GM18870 (cell line): ENCODE data around the gene CNN2.

Experiments
- ATAC-seq: cut with Tn5 transposase; IDR thresholded peaks from one replicate; pipeline ENCODE4 v1.9.1; 2021; ENCODE audit warnings: moderate library complexity; ENCODE audit not compliant: unreplicated experiment

Gene CNN2

DNA sequence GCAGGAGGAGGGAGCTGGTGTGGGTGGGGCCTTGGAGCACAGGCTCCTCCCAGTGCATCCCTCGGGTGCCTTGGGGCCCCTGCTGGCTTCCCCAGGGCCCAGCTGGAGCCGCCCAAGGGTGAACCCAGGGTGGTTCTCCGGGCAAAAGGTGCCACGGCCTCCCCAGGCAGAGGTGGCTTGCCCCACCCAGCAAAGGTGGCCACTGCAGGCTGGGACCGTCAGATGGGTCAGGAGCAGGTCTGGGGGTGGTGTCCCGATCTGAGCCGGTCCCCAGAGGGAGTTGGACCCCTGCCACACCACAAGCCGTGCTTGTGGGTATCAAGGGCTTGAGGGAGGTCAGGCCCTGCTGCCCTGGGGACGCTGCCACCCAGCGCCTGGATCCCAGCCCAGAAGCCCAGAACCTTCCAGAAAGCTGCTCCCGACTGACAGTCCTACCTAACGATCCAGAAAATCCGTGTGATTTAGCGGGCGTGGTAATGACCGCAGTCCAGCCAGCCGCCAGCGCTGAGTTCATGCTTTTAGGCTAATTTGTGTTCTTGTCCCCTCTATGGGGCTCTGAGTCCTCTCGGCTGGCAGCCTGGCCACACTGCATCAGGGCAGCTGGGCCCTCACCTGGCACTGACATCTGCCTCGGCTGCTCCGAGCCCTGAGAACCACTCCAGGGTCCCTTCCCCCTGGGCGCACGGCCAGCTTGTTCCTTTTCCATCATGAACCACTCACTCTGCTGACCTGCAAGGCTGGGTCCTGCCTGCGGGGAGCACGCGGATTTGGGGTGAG is 31.2 kb upstream of the CNN2 start:
- no peak for ATAC-seq

DNA sequence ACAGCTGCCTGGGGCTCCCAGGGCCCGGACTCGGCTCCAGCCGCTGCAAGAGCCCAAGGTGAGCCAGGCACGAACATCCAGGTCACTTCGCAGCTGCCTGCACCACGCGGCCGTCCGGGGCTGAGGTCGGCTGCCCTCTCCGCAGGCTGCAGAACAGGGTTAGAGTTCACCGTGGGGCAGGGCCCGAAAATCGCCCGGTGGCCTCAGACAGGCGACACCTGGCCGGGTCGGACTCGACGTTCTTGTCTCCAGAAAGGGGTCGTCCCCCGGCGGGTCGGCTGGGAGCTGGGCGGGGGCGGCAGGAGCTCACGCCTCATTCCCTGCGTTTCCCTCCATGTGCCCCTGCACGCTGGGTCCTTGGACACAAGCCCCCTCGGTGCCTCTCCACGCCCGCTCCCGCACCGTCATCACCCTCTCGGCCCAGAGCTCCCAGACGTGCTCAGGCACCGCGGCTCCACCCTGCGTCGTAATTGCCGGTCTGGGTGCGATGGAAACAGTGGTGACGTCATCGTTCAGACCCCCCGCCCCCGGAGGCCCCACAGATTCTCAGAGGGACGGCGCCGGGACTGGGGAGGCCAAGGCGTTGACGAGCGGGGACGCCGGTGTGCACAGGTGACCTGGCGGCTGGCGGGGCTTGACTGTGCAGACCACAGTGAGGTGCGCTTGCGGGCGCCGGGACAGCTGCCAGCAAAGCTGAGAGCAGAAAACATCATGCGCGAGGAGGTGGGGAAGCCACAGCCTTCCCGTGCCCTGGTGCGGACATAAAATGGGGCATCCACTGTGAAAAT is 30.2 kb upstream of the CNN2 start:
- no peak for ATAC-seq

DNA sequence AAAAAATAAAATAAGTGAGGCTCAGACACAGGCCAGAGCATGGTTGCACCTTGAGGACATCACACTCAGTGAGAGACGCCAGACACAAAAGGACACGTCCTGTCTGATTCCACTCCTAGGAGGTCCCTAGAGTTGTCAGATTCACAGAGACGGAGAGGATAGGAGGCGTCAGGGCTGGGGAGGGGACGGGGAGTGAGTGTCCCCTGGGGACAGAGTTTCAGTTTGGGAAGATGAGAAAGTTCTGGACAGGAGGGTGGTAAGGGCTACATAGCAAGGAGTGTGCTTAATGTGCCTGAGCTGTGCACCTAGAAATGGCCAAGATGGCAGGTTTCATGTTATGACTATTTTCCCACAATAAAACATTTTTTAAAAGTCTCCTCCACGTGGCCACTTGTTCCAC is 28.3 kb upstream of the CNN2 start:
- no peak for ATAC-seq

DNA sequence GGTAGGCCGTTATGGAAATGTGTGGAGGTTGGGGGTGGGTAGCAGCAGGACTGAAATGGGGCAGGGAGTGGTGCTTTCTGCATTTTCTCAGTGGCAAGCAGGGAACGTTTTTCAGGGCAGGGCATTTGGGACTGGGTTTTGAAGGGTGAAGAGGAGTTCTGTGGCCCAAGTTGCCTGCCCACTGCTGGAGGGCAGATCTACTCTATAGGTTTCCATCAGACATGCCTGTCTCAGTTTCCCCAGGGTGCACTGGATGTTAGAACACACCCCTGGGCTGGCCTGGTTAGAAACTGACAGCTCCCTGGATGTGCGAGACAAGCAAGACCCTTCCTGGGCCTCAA is 27.1 kb upstream of the CNN2 start:
- no peak for ATAC-seq

DNA sequence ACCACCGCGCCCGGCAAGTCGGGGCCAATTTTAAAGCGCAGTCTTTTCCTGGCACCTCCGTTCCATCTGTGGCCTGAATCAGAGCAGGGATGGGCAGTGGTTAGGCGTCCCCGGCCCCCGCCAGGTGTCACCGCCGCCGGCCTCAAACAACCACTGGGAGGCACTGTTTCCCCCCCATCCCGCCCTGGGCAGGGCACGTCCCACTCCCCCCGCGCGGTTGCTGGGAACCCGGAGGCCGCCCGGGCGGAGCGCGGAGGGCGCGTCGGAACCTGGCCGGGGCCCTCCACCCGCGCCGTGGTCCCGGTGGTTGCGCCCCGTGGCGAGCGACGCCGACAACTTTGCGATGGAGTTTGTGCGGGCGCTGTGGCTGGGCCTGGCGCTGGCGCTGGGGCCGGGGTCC is 26.3 kb upstream of the CNN2 start, which contains the start of gene GRIN3B:
Gene GRIN3B (plus strand): TSS at position 325 of the 400 bp plus-strand sequence. CDS start 19 bp downstream, at position 344.
- ATAC-seq, result no peak

DNA sequence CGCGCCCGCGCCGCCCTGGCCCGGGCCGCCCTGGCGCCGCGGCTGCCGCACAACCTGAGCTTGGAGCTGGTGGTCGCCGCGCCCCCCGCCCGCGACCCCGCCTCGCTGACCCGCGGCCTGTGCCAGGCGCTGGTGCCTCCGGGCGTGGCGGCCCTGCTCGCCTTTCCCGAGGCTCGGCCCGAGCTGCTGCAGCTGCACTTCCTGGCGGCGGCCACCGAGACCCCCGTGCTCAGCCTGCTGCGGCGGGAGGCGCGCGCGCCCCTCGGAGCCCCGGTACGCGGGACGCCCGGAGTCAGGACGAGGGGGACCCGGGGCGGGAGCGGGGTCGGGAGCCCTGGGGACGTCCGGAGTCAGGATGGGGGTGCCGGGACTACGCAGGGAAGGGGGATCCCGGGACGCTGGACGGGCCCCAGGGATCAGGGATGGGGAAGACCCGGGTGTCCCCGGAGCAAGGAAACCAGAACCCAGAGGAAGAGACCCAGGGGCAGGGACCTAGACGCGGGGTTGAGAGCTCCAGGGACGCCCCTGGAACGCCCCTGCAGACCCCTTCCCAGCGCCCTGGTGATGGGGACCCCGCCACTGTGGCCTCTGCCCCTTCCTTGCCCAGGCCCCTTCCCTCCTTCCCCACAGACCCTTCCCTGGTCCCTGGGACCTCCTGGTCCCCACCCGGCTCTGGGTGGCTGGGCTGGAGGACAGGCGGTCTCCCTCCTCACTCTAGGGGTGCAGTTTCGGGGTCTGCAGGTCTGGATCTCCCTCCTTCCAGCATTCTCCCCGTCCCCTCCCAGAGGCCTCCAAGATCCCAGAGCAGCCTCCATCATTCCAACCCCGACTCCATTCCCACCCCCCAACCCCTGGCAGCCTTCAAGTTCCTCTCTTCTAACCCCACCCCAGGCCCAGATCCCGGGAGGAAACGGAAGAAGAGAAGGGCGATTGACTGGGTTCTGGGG is 25.5 kb upstream of the CNN2 start:
- no peak for ATAC-seq

DNA sequence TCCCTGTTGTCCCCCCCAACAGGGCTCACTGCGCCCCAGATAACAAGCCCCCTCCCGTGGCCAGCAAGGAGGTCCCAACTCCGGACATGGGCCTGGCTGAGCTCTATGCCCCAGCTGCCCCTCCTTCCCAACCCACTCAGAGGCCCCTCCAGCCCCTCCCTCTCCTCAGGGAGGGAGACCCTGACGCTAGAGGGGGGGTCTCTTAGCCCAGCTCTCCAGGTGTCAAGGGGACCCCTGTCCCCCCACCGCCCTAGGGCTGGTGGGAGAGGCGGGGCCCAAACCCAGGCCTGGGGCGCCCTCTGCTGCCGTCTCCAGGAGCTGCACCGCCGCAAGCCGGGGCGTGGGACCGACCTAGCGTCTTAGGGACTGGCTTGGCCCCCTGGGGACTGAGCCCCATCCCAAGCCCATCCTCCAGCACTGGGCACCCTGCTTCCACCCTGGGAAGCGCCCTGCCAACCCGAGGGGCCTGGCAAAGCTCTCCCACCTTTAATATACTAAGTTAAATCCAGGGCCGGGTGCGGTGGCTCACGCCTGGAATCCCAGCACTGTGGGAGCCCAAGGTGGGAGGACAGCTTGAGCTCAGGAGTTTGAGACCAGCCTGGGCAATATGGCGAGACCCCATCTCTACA is 24.8 kb upstream of the CNN2 start:
- no peak for ATAC-seq

DNA sequence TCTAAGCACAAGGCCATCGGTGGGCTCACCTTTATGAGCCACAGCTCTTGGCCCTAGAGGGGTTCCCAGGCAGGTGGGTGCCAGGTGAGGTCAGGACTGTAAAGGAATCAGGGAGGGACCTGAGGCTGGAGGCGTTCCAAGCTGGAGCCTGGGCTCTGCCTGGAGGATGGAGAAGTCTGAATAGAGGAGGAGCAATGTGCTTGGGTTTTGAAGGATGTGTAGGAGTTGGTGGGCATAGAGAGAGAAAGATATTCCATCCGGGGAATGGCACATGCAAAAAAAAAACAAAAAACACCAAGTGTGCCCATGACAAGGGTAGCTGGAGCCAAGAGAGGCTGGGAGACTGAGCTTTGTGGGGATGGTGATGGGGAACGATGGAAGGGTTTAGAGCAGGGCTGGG is 23.8 kb upstream of the CNN2 start:
- ATAC-seq, result no peak

DNA sequence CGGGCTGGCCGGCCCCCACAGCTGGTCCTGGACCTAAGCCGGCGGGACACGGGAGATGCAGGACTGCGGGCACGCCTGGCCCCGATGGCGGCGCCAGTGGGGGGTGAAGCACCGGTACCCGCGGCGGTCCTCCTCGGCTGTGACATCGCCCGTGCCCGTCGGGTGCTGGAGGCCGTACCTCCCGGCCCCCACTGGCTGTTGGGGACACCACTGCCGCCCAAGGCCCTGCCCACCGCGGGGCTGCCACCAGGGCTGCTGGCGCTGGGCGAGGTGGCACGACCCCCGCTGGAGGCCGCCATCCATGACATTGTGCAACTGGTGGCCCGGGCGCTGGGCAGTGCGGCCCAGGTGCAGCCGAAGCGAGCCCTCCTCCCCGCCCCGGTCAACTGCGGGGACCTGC is 23.1 kb upstream of the CNN2 start:
- no peak for ATAC-seq

DNA sequence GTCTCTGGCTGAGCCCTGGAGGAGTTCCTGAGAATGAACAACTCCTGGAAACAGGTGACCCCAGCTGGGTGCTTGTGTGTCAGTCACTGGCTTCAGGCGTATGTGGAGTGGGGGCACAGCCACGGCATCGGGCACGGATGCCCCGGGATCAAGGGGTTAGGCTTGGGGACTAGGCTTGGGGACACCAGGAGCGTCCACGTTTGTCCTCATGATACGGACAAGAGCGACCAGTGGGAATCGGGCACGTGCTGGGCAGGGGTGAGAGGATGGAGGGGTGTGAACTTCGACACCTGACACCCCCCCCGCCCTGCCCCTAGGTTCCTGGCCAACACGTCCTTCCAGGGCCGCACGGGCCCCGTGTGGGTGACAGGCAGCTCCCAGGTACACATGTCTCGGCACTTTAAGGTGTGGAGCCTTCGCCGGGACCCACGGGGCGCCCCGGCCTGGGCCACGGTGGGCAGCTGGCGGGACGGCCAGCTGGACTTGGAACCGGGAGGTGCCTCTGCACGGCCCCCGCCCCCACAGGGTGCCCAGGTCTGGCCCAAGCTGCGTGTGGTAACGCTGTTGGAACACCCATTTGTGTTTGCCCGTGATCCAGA is 22.1 kb upstream of the CNN2 start:
- ATAC-seq, result no peak

DNA sequence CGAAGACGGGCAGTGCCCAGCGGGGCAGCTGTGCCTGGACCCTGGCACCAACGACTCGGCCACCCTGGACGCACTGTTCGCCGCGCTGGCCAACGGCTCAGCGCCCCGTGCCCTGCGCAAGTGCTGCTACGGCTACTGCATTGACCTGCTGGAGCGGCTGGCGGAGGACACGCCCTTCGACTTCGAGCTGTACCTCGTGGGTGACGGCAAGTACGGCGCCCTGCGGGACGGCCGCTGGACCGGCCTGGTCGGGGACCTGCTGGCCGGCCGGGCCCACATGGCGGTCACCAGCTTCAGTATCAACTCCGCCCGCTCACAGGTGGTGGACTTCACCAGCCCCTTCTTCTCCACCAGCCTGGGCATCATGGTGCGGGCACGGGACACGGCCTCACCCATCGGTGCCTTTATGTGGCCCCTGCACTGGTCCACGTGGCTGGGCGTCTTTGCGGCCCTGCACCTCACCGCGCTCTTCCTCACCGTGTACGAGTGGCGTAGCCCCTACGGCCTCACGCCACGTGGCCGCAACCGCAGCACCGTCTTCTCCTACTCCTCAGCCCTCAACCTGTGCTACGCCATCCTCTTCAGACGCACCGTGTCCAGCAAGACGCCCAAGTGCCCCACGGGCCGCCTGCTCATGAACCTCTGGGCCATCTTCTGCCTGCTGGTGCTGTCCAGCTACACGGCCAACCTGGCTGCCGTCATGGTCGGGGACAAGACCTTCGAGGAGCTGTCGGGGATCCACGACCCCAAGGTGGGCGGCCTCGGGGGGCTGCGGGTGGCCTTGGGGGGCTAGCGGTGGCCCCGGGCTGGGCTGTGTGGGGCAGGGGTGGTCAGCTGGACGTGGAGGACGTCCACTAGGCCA is 21.4 kb upstream of the CNN2 start:
- no peak for ATAC-seq

DNA sequence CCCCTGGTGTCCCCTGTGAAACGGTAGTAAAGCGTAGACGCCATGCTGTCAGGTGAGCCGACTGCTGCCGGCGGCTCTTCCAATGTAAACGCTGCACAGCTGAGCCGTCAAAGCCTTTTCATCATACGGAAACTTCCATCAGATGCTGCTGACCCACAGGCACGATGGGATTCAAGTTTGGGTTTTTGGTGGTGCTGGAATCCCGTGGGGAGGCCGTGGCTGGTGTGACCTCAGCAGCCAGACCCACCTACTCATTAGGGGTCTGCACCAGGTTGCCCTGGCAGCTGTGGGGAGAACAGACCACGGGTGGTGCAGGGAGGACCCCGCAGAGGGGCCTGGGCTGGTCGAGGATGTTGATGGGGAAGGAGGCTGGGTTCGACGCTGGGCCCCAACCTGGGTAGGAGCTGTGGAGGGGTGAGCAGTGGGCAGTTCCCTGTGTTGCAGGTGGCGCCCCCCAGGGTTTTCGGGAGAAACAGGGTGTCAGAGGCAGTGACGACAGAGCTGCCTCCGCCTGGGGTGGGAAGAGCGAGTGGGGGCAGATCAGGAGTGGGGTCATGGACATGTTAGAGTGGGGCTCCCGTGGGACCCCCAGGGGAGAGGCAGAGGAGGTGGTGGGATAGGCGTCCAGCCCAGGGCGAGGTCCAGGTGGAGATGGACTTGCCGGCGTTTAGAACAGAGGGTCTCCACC is 19.6 kb upstream of the CNN2 start:
- ATAC-seq, result no peak

DNA sequence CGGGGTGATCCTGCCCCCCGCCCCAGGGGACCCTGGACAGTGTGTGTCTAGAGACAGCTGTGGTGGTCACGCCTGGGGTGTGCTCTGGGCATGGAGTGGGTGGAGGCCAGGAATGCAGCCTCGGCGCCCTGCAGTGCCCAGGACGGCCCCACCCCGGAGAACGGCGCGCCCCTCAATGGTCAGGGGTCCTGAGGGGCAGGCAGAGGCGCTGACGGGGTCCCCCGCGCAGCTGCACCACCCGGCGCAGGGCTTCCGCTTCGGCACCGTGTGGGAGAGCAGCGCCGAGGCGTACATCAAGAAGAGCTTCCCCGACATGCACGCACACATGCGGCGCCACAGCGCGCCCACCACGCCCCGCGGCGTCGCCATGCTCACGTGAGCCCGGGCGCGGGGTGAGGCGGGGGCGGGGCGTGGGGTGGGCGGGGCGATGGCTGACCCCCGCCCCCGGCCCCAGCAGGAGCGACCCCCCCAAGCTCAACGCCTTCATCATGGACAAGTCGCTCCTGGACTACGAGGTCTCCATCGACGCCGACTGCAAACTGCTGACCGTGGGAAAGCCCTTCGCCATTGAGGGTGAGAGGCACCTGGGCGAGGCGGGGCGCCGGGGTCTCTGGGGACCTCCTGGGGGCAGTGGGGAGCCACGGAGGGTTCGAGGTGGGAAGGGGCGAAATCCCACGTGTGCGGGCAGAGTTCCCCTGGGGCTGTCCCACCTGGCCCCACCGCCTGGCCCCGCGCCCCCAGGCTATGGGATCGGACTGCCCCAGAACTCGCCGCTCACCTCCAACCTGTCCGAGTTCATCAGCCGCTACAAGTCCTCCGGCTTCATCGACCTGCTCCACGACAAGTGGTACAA is 18.8 kb upstream of the CNN2 start:
- no peak for ATAC-seq

DNA sequence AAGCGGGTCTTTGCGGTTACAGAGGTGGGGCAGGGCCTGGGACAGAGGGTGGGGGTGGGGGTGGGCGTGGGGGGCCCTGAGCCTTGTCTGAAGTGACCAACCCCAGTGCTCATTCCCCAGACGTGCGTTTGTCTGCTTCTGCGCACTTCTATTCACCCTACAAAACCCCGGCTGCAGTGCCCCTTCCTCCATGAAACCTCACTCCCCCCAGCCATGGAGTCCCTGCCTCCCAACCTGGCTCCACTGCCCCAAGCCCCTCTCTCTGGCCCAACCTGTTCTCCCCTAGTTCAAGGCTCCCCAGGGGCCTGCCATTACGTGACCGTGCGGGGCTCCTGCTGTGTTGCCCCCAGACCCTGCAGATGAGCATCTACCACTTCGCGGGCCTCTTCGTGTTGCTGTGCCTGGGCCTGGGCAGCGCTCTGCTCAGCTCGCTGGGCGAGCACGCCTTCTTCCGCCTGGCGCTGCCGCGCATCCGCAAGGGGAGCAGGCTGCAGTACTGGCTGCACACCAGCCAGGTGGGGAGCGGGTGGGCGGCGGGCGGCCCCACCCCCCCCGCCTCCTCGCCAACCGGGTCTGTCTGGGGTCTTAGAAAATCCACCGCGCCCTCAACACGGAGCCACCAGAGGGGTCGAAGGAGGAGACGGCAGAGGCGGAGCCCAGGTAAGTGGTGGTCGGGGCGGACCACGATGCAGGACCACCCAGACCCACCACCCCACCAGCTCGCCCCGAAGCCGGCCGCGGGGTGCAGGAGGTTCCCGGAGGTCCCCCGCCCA is 18.0 kb upstream of the CNN2 start:
- no peak for ATAC-seq

DNA sequence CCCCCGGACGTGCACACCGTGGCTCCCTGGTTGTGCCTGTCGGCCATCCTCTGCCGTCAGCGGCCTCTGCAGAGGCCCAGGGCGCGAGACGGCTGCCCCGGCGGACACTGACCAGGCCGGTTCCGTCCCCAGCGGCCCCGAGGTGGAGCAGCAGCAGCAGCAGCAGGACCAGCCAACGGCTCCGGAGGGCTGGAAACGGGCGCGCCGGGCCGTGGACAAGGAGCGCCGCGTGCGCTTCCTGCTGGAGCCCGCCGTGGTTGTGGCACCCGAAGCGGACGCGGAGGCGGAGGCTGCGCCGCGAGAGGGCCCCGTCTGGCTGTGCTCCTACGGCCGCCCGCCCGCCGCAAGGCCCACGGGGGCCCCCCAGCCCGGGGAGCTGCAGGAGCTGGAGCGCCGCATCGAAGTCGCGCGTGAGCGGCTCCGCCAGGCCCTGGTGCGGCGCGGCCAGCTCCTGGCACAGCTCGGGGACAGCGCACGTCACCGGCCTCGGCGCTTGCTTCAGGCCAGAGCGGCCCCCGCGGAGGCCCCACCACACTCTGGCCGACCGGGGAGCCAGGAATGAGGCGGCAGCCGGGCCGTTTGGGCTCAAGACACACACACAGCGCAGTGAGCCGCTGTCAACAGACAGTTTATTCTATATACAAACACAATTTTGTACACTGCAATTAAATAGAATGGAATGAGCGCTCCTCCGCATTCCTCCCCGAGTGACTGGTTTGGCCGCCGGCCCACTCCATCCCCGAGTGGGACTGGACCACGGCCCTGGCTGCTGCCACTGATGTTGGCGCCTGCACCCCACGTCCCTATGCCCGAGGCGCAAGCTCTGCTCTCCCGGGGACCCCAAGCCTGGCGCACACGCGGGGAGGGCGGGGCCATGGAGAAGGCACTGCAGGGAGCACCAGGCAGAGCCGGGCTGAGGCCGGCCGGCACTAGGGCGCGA is 17.1 kb upstream of the CNN2 start:
- no peak for ATAC-seq

DNA sequence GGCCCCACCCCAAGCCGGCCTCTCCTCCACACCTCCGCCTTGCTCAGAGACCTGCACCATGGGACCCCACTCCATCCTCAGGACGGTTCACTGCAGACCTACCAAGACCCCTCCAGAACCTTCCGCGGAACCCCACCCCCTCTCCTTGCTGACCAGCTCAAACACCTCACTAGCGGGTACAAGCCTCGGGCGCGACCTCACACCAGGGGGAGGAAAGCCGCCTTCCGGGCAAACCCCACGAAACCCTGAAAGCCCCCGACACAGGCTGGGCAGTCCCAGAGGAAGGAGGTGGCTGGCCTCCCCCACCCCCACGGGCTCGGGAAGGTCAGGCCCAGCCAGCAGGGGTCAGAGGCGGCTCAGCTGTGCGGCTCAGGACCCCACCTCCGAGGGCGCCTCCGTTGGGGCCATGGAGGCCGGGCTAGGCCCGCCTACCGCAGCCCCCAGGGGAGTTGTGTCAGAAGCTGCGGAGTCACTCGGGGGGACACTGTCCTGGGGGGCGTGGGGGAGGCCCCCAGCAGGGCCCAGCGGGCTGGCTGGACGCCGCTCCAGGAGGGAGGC is 16.3 kb upstream of the CNN2 start:
- no peak for ATAC-seq
